GM18868 (cell line): ENCODE results near the gene SFXN4.
"Not testable (repeated sequence)": the region's sequence is repeated elsewhere in the genome, so short reads cannot be mapped to it uniquely, and the experiment has no call there.

Experiments used
- ATAC-seq: cut with Tn5 transposase; IDR thresholded peaks from one replicate; pipeline ENCODE4 v1.9.1; 2021; ENCODE audit warnings: mild to moderate bottlenecking, moderate library complexity; ENCODE audit not compliant: unreplicated experiment

Gene SFXN4

GRCh38 chr10:119113751-119114732 is 51.5 kb downstream of the SFXN4 start:
- ATAC-seq = no peak

DNA sequence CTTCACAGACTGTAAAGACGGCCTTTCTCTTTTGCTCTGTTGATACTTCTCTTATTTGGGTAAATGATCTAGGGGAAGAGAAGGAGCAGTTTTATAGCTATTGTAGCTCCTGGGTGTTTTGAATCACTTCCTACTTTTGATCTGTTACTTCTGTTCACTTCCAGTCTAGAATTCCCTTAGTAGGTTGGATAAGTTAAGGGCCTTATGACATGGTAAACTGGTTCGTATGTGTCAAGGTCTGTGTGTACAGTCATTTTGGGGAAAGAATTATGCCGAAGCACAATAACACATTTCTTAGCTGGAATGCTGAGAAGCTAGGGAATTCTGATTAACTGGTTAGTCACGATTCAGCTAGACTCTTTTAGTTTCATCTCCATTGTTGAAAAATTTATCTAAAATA is 53.5 kb downstream of the SFXN4 start:
- no peak for ATAC-seq

DNA sequence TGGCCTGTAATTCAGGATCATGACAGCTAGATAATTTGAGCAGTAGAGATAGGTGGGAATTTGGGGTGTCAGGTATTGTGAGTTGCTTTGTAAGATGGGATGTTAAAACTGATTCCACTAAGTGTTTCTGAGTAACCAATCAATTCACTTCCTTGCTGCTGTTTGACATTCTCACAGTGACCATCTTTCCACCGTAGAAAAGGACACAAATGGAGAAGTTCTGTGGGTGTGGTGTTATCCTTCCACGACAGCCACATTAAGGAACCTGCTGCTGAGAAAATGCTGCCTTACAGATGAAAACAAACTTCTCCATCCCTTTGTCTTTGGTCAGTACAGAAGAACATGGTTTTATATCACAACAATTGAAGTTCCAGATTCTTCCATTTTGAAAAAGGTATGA is 57.7 kb downstream of the SFXN4 start:
- ATAC-seq = not testable (repeated sequence)

- not testable (repeated sequence) for ATAC-seq
Measured at GRCh38 chr10:119107106-119107505, 58.4 kb downstream of the SFXN4 start.

GRCh38 chr10:119105899-119106298 is 59.6 kb downstream of the SFXN4 start:
- ATAC-seq = not testable (repeated sequence)

DNA sequence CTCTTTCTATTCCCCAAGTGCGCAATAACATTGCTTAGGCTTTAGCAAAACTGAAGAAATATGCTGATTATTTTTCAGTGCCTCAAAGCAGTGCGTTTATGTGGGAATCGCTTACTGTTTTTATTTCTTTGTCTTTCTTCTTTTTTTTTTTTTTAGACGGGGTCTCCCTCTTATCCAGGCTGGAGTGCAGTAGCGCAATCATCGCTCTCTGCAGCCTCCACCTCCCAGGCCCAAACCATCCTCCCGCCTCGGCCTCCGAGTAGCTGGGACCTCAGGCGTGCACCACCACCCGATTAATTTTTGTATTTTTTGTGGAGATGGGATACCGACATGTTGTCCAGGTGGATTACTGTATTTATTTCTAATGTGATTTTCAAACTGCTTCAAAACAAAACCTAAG is 60.4 kb downstream of the SFXN4 start:
- no peak for ATAC-seq

DNA sequence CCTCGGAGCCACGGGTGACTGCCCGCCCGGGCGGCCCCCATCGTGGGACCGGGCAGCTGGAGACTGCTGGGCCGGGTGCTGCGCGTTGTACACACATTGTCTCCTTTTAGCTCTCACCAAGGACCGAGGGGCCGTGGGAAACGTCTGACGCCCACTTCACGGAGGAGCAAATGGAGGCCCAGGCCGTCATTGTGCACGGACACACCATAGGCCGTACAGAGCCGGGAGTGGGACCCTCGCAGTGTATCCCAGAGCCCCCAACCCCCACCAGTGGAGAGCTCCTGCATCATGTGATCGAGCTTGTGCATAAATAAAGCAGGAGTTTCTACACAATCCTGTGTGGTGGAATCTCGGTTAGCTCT is 60.9 kb downstream of the SFXN4 start:
- ATAC-seq = no peak

DNA sequence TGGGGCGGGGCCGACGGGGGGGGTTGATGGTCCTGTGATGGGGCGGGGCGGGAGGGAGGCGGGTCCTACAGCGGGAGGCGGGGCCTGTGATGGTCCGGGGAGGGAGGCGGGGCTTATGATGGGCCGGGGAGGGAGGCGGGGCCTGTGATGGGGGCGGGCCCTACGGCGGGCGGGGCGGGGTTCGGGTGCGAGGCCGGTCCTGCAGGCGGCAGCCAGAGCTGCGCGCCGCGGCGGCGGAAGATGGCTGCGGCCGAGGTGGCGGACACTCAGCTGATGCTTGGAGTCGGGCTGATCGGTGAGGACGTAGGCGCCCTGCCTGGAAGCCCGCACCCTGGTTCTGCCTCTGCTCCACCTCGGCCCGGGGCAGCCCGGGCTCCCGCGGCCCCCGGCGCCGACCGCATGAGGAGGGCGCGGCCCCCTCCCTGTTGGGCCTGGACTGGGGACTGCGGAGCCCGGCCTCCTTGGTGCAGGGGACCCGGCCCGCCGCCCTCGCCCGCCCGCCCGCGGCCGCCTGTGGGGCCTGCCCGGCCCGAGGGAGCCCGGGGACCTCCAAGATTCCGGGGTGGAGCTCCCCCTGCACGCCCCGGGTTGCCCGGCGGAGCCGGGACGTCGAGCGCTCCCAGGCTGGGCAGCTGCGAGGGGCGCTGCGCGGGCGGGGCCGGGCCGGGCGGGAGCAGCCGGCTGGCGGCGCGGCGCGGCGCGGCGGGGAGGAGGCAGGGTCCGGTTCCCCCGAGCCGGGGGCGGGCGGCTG is 61.4 kb downstream of the SFXN4 start, which contains the start of gene DENND10:
Gene DENND10 (plus strand): TSS at position 211 of the 751 bp plus-strand sequence. CDS start 30 bp downstream, at position 241.
- peak; percentile 87 for ATAC-seq

- ATAC-seq = no peak
Measured at GRCh38 chr10:119103241-119103902, 62.1 kb downstream of the SFXN4 start.

DNA sequence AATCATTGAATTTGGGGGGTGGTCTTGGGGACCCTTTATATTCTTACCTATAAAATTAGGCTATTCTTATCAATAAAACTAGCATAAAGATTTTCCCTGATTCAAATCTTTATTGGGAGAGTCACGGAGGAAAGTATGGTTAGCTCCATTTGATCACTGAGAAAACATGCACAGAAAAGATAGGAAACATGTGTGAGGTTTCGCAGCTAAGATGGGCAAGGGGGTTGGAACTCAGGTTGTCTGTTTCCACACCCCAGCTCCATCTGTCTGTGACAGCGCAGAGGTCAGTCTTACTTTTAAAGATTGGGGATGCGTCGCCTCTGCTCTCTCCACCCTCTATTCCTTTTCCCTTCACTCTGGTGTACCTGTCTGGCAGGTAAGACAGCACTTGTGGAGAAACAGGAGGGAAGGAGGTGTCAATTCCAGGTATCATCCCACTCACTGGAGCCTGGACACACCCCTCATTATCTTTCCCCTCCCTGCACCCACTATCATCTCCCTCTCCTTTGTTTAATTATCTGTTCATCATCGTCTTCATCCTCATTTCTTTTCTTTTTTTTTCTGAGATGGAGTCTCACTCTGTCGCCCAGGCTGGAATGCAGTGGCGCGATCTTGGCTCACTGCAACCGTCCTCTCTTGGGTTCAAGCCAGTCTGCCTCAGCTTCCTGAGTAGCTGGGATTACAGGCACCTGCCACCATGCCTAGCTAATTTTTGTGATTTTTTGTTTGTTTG is 64.0 kb downstream of the SFXN4 start:
- no peak for ATAC-seq

- ATAC-seq = no peak
Measured at GRCh38 chr10:119100434-119101238, 64.9 kb downstream of the SFXN4 start.

DNA sequence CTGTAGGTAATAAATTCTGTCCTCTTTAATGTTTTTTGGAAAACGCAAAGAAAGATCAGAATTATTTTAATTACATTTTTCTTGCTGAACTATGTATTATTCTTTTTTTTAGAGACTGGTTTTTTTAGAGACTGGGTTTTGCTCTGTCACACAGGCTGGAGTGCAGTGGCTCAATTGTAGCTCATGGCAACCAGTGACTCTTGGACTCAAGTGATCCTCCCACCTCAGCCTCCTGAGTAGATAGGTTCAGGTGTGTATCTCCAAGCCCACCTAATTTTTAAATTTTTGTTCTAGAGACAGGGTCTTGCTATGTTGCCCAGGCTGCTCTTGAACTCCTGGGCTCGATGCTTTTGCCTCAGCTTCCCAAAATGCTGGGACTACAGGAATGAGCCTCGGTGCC is 66.9 kb downstream of the SFXN4 start:
- no peak for ATAC-seq

DNA sequence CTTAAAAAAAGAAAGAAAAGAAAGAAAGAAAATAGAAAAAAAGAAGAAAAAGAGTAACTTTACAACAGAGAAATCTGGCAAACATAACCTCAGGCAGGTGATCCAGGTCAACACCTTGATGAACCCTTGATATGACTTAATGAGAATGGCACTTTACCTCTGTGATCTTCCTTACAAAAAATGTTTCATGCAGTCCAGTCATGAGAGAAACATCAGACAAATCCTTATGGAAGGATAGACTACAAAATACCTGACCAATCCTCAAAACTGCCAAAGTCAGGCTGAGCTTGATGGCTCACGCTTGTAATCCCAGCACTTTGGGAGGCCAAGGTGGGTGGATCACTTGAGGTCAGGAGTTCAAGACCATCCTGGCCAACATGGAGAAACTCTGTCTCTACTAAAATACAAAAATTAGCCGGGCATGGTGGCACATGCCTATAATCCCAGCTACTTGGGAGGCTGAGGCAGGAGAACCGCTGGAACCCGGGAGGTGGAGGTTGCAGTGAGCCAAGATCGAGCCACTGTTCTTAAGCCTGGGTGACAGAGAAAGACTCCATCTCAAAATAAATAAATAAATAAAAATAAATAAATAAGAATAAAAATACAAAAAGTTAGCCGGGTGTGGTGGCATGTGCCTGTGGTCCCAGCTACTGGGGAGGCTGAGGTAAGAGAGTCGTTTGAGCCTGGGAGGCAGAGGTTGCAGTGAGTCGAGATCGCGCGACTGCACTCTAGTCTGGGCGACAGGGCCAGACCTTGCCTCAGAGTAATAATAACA is 68.7 kb downstream of the SFXN4 start:
- ATAC-seq = not testable (repeated sequence)

GRCh38 chr10:119095640-119096039 is 69.9 kb downstream of the SFXN4 start:
- ATAC-seq = no peak

GRCh38 chr10:119090968-119091367 is 74.5 kb downstream of the SFXN4 start:
- ATAC-seq = peak; percentile 45
